ENCODE measurements around the gene TRIP10. TPM values are rescaled to one million over a fixed set of nuclear protein-coding genes. Genes with fewer than 3 reads are reported as not detected.

The TRIP10 gene
- total RNA-seq, 1 experiment from 2014 or later = 107 TPM

DNA sequence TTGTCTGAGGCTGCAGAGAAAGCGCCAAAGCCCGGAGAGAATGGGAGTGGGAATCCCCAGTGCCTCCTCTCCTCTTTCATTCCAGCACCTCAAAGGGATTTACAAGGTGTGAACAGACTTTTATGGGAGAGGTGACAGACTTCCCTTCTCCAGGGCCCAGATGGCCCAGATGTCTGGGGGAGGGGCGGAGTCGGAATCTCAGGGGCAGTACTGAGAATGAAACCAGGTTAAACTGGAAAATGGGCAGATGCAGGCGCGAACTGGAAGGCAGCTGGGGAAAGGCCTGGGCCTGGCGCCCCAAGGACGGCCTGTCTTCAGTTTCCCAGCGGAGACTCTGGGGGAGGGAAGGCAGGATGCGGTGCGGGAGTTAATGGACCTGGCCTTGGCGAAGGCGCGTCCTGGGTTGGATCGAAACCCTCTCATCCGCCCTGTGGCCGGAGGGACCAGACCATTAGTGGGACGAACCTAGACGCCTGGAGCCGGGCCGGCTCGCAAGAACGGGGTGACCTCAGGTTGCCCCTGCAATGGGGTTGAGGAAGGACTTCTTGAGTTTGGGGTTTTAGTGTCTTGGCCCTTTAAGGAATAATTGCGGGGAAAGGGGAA lies 592 bp upstream of the TRIP10 start:
- Histone ChIP-seq H3K36me3 (ENCODE audit: control insufficient read depth, insufficient read depth, low read length) (peaks cover 10% of the 10 kb centered on the region), H3K4me3 (ENCODE audit: low read depth, low read length) (peak overlapping the region; percentile 38), H3K4me1 (peaks cover 20% of the 10 kb centered on the region), H3K9me3 (no peaks in the 10 kb centered on the region), H3K27me3 (replicated peaks; ENCODE audit: control insufficient read depth, insufficient read depth, low read length) (no peaks in the 10 kb centered on the region)
- BruUV-seq (replicated peaks) = TSS peak; percentile 58
- POLR2A ChIA-PET = interaction anchor here (0.6 to 1.9 kb wide), 3 partner anchors 14 to 152 kb away, joined by 11 to 27 read pairs (median 14); no protein-coding TSS in a partner anchor
- H3K4me1 Mint-ChIP-seq (ENCODE audit: low read depth, unreplicated experiment) = peaks cover 19% of the 10 kb centered on the region
- CTCF ChIA-PET = interaction anchor here (1.1 to 2.3 kb wide), 6 partner anchors 10 to 222 kb away, joined by 3 to 29 read pairs (median 5); partner anchors contain the start of genes SH2D3A and TNFSF9
- no peak for DNase-seq
- H3K9me3 Mint-ChIP-seq (ENCODE audit: unreplicated experiment) = no peaks in the 10 kb centered on the region
- peaks cover 66% of the 10 kb centered on the region for H3K36me3 Mint-ChIP-seq (ENCODE audit: insufficient read depth, unreplicated experiment)
- H3K4me3 Mint-ChIP-seq (ENCODE audit: unreplicated experiment) = peak overlapping the region; percentile 78
- intact Hi-C loops (cut with micrococcal nuclease; ENCODE audit: unreplicated experiment) = loop anchor here (1.0 kb wide), 2 partner anchors 14 to 27 kb away; no protein-coding TSS in a partner anchor
- peak overlapping the region; percentile 99 for H3K27ac Mint-ChIP-seq (ENCODE audit: unreplicated experiment)
- no peaks in the 10 kb centered on the region for H3K27me3 Mint-ChIP-seq (ENCODE audit: insufficient read depth, unreplicated experiment)
- TF ChIP-seq, protein P1, sequence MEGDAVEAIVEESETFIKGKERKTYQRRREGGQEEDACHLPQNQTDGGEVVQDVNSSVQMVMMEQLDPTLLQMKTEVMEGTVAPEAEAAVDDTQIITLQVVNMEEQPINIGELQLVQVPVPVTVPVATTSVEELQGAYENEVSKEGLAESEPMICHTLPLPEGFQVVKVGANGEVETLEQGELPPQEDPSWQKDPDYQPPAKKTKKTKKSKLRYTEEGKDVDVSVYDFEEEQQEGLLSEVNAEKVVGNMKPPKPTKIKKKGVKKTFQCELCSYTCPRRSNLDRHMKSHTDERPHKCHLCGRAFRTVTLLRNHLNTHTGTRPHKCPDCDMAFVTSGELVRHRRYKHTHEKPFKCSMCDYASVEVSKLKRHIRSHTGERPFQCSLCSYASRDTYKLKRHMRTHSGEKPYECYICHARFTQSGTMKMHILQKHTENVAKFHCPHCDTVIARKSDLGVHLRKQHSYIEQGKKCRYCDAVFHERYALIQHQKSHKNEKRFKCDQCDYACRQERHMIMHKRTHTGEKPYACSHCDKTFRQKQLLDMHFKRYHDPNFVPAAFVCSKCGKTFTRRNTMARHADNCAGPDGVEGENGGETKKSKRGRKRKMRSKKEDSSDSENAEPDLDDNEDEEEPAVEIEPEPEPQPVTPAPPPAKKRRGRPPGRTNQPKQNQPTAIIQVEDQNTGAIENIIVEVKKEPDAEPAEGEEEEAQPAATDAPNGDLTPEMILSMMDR (IDR thresholded peaks at IDR 0.05; ENCODE audit: insufficient read depth in 1 of 2, low read depth in 1 of 2, low read length in 1 of 2, severe bottlenecking in 1 of 2, unreplicated experiment in 1 of 2) = no peak

DNA sequence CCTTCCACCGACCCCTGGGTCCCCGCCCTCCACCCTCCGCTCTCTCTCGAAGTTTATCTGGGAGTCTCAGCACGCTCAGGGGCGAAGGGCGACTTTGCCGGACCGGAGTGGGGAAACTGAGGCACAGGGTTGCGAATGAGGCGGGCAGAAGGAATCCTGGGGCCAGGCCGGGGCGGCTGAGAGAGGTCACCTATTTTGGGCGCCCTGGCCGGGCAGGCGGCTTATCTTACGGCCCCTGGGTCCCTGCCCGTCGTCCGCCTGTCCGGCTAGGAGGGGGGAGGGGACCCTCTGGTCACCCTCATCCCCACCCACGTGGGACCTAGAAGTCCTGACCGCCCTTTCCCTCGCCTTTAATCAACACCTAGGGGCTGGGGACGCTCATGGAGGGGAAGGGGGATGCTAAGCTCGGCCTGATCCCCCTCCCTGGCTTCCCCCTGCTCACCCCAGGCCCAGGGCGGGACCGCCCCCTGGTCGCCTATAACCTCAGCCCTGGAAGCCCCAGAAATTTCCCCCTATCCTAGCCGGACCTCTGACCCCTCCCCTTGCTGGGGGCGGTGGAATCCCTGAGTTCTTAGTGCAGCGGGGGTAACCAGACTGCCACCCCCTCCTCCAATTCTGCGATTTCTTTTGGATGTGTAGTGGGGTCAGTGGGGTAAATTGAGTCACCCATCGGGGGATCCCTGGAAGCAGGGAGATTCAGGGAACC lies 556 bp downstream of the TRIP10 start:
- Histone ChIP-seq H3K36me3 (ENCODE audit: control insufficient read depth, insufficient read depth, low read length) (peaks cover 10% of the 10 kb centered on the region), H3K27me3 (replicated peaks; ENCODE audit: control insufficient read depth, insufficient read depth, low read length) (no peaks in the 10 kb centered on the region), H3K4me3 (ENCODE audit: low read depth, low read length) (peak overlapping the region; percentile 95), H3K4me1 (peaks cover 20% of the 10 kb centered on the region), H3K9me3 (no peaks in the 10 kb centered on the region)
- H3K27ac Mint-ChIP-seq (ENCODE audit: unreplicated experiment) = peak overlapping the region; percentile 99
- peak overlapping the region; percentile 78 for H3K4me3 Mint-ChIP-seq (ENCODE audit: unreplicated experiment)
- H3K4me1 Mint-ChIP-seq (ENCODE audit: low read depth, unreplicated experiment) = peaks cover 26% of the 10 kb centered on the region
- no peaks in the 10 kb centered on the region for H3K9me3 Mint-ChIP-seq (ENCODE audit: unreplicated experiment)
- peak in 1 of 2 experiments; percentile 47 for DNase-seq
- ChIA-PET CTCF (interaction anchor here (1.1 kb wide), 1 partner anchor 13 kb away, joined by 3 read pairs; no protein-coding TSS in a partner anchor), POLR2A (interaction anchor here (0.6 to 1.0 kb wide), 2 partner anchors 13 to 49 kb away, joined by 4 to 11 read pairs; no protein-coding TSS in a partner anchor)
- BruUV-seq (replicated peaks) = no TSS peak
- peaks cover 78% of the 10 kb centered on the region for H3K36me3 Mint-ChIP-seq (ENCODE audit: insufficient read depth, unreplicated experiment)
- TF ChIP-seq, protein P1 (IDR thresholded peaks at IDR 0.05; ENCODE audit: insufficient read depth in 1 of 2, low read depth in 1 of 2, low read length in 1 of 2, severe bottlenecking in 1 of 2, unreplicated experiment in 1 of 2) = no peak
- intact Hi-C loops (cut with micrococcal nuclease; ENCODE audit: unreplicated experiment) = no loop called here
- no peaks in the 10 kb centered on the region for H3K27me3 Mint-ChIP-seq (ENCODE audit: insufficient read depth, unreplicated experiment)

DNA sequence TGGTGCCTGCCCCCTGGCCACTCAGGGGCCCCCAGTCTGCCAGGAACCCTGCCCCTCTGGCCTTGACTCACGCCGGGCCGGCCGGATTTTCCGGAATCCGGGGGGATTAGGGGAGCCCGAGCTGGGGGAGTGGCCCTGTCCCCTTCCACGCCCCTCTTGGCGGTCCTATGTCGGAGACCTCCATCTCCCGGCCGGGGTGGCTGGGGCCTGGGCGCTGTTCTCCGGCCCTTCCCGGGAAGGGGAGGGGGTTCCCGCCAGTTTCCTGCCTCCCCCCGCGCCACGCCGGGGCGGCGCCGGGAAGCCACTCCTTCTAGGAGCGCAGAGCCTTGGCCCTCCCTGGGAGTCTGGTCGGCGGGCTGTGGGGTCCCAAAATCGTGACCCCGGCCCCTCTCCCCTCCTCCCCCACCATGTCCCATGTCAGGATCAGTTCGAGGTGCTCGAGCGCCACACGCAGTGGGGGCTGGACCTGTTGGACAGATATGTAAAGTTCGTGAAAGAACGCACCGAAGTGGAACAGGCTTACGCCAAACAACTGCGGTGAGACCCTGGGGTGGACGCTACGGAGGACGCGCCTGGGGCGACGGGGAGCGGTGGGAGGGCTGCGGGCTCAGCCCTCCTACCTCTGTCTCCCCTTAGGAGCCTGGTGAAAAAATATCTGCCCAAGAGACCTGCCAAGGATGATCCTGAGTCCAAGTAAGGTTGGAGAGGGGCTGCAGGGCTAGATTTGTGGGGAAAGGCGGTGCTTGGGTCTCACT lies 1.3 kb downstream of the TRIP10 start:
- no TSS peak for BruUV-seq (replicated peaks)
- peak overlapping the region; percentile 95 for H3K4me3 ChIP-seq (ENCODE audit: low read depth, low read length)
- ChIA-PET CTCF (interaction anchor here (1.1 kb wide), 1 partner anchor 12 kb away, joined by 3 read pairs; no protein-coding TSS in a partner anchor), POLR2A (interaction anchor here (0.6 kb wide), 2 partner anchors 27 to 48 kb away, joined by 3 to 4 read pairs; partner anchors contain the start of gene SH2D3A)
- H3K4me3 Mint-ChIP-seq (ENCODE audit: unreplicated experiment) = peak overlapping the region; percentile 78
- H3K9me3 ChIP-seq = no peaks in the 10 kb centered on the region
- no peaks in the 10 kb centered on the region for H3K27me3 Mint-ChIP-seq (ENCODE audit: insufficient read depth, unreplicated experiment)
- H3K4me1 Mint-ChIP-seq (ENCODE audit: low read depth, unreplicated experiment) = peaks cover 26% of the 10 kb centered on the region
- DNase-seq = peak; percentile 72 to 84
- TF ChIP-seq, protein P1 (IDR thresholded peaks at IDR 0.05; ENCODE audit: insufficient read depth in 1 of 2, low read depth in 1 of 2, low read length in 1 of 2, severe bottlenecking in 1 of 2, unreplicated experiment in 1 of 2) = no peak
- H3K36me3 ChIP-seq (ENCODE audit: control insufficient read depth, insufficient read depth, low read length) = peaks cover 10% of the 10 kb centered on the region
- H3K36me3 Mint-ChIP-seq (ENCODE audit: insufficient read depth, unreplicated experiment) = peaks cover 85% of the 10 kb centered on the region
- H3K4me1 ChIP-seq = peaks cover 20% of the 10 kb centered on the region
- peak overlapping the region; percentile 99 for H3K27ac Mint-ChIP-seq (ENCODE audit: unreplicated experiment)
- H3K27me3 ChIP-seq (replicated peaks; ENCODE audit: control insufficient read depth, insufficient read depth, low read length) = no peaks in the 10 kb centered on the region
- intact Hi-C loops (cut with micrococcal nuclease; ENCODE audit: unreplicated experiment) = no loop called here
- H3K9me3 Mint-ChIP-seq (ENCODE audit: unreplicated experiment) = no peaks in the 10 kb centered on the region
